CD4-positive, CD25-positive, alpha-beta regulatory T cell (primary cell): Measurements from ENCODE around the gene PRXL2B. TPM values are rescaled to one million over a fixed set of nuclear protein-coding genes. Genes with fewer than 3 reads are reported as not detected.

Experiments
- ATAC-seq, 2 donors: fragments of 150-1000 bp; cut with Tn5 transposase; one replicate each; pipeline ENCODE4 v1.10.0; 2021; ENCODE audit warnings: low read depth in 2 of 2, moderate number of reproducible peaks in 2 of 2, moderate library complexity in 1 of 2
- DNase-seq, 3 donors: peaks; one replicate each; pipeline versions ENCODE4 v3.0.0 to v3.0.0-alpha.2; 2012 to 2022; ENCODE audit warnings: mixed read lengths in 1 of 3
- H3K27ac ChIP-seq: one replicate; pipeline ENCODE4 v1.7.0; 2013; ENCODE audit warnings: mild to moderate bottlenecking, low read length; ENCODE audit not compliant: insufficient read depth, poor library complexity, severe bottlenecking
- H3K27me3 ChIP-seq: one replicate; pipeline ENCODE4 v1.7.0; 2013; ENCODE audit warnings: low read length; ENCODE audit not compliant: control insufficient read depth, insufficient read depth
- H3K36me3 ChIP-seq: one replicate; pipeline ENCODE4 v1.7.0; 2013; ENCODE audit warnings: mild to moderate bottlenecking, low read length, moderate library complexity; ENCODE audit not compliant: control insufficient read depth, insufficient read depth
- H3K4me1 ChIP-seq: 2 replicates; pipeline ENCODE4 v1.7.0; 2013; ENCODE audit warnings: mild to moderate bottlenecking, low read length; ENCODE audit not compliant: insufficient read depth, control insufficient read depth, poor library complexity, severe bottlenecking
- H3K4me3 ChIP-seq: one replicate; pipeline ENCODE4 v1.7.0; 2013; ENCODE audit warnings: low read depth, mild to moderate bottlenecking, low read length, moderate library complexity
- H3K9me3 ChIP-seq, 2 experiments: 1 replicate in 1 of 2; 2 replicates in 1 of 2; pipeline ENCODE4 v1.7.0; 2013; ENCODE audit warnings: low read length in 2 of 2, mild to moderate bottlenecking in 1 of 2, moderate library complexity in 1 of 2; ENCODE audit not compliant: control insufficient read depth in 2 of 2
- H3K27ac Mint-ChIP-seq, 3 donors: one replicate each; pipeline ENCODE4 v1.8.0; 2020 to 2022; ENCODE audit warnings: mild to moderate bottlenecking in 3 of 3, mixed read lengths in 3 of 3, moderate library complexity in 2 of 3
- H3K27me3 Mint-ChIP-seq: one replicate; pipeline ENCODE4 v1.8.0; 2022; ENCODE audit warnings: mild to moderate bottlenecking, mixed read lengths
- H3K36me3 Mint-ChIP-seq: one replicate; pipeline ENCODE4 v1.8.0; 2020; ENCODE audit warnings: mixed read lengths
- H3K4me1 Mint-ChIP-seq, 4 donors: one replicate each; pipeline ENCODE4 v1.8.0; 2020 to 2022; ENCODE audit warnings: mixed read lengths in 4 of 4, mild to moderate bottlenecking in 1 of 4
- H3K4me3 Mint-ChIP-seq, 4 donors: one replicate each; pipeline ENCODE4 v1.8.0; 2020 to 2022; ENCODE audit warnings: mild to moderate bottlenecking in 4 of 4, mixed read lengths in 4 of 4, moderate library complexity in 3 of 4
- H3K9me3 Mint-ChIP-seq, 7 donors: one replicate each; pipeline ENCODE4 v1.8.0; 2020 to 2022; ENCODE audit warnings: mixed read lengths in 7 of 7, mild to moderate bottlenecking in 3 of 7, moderate library complexity in 2 of 7
- polyA plus RNA-seq, 4 donors: library from polyadenylated mRNA; unstranded; fragments of 300-500 nt; fragmentation: Illumina TruSeq; gene quantifications; one replicate each; pipeline ENCODE4 v1.2.3, GENCODE V29; 2021
- total RNA-seq: library from RNA; stranded (reverse); gene quantifications from one replicate; pipeline ENCODE4 v1.2.3, GENCODE V29; 2022

Gene PRXL2B
- total and polyA plus RNA-seq, 5 donors from 2014 or later, result 24.5 to 31.1 (median 27.1) TPM

- ATAC-seq (no peak), DNase-seq (no peak)
- Mint-ChIP-seq H3K36me3 (no peaks in the 10 kb centered on the region), H3K4me3 (peak overlapping the region in 1 of 4 donors; percentile 82), H3K9me3 (peaks cover 0 to 5% (median 1%) of the 10 kb centered on the region in 7 donors), H3K4me1 (peaks cover 0 to 16% (median 4%) of the 10 kb centered on the region in 4 donors), H3K27me3 (no peaks in the 10 kb centered on the region), H3K27ac (peak overlapping the region in 1 of 3 donors; percentile 66)
- Histone ChIP-seq H3K9me3 (no peaks in the 10 kb centered on the region), H3K36me3 (no peaks in the 10 kb centered on the region), H3K27me3 (no peaks in the 10 kb centered on the region), H3K27ac (no peak overlapping the region), H3K4me3 (no peak overlapping the region), H3K4me1 (peaks cover 22% of the 10 kb centered on the region)
These were observed 53.3 kb downstream of the PRXL2B start for GRCh38 chr1:2639607-2640521.

GRCh38 chr1:2640626-2641025, 54.0 kb downstream of the PRXL2B start:
- DNase-seq, result no peak
- no peak for ATAC-seq
- Mint-ChIP-seq H3K27ac (no peak overlapping the region), H3K27me3 (no peaks in the 10 kb centered on the region), H3K4me1 (peaks cover 0 to 16% (median 4%) of the 10 kb centered on the region in 4 donors), H3K36me3 (no peaks in the 10 kb centered on the region), H3K4me3 (no peak overlapping the region), H3K9me3 (peaks cover 0 to 5% (median 1%) of the 10 kb centered on the region in 7 donors)
- H3K27ac ChIP-seq, result no peak overlapping the region
- H3K27me3 ChIP-seq, result no peaks in the 10 kb centered on the region
- no peak overlapping the region for H3K4me3 ChIP-seq
- H3K36me3 ChIP-seq, result no peaks in the 10 kb centered on the region
- no peaks in the 10 kb centered on the region for H3K9me3 ChIP-seq
- peaks cover 22% of the 10 kb centered on the region for H3K4me1 ChIP-seq

Other genes starting within 250 kb of the PRXL2B start
- gene MORN1, start 195.2 kb upstream of the PRXL2B start, total RNA-seq, result 7.3 TPM
- 1 to 10 TPM; 1.3 to 3.2 (median 2.1) TPM for gene MORN1, start 195.2 kb upstream of the PRXL2B start, polyA plus RNA-seq
- gene RER1, start 194.9 kb upstream of the PRXL2B start, total RNA-seq, result 91.3 TPM
- gene RER1, start 194.9 kb upstream of the PRXL2B start, polyA plus RNA-seq, result 100 to 1,000 TPM; 156 to 184 (median 173) TPM
- gene PEX10, start 174.2 kb upstream of the PRXL2B start, total RNA-seq, result 7.6 TPM
- gene PEX10, start 174.2 kb upstream of the PRXL2B start, polyA plus RNA-seq, result 1 to 10 TPM; 6.3 to 9.7 (median 8.4) TPM
- gene PLCH2, start 110.5 kb upstream of the PRXL2B start, total RNA-seq, result 43.4 TPM
- gene PLCH2, start 110.5 kb upstream of the PRXL2B start, polyA plus RNA-seq, result 1 to 10 TPM in 3 of 4 donors, under 1 TPM in 1; 0.35 to 2.8 (median 1.1) TPM
- 66.6 TPM for gene PANK4, start 60.2 kb upstream of the PRXL2B start, total RNA-seq
- 10 to 100 TPM; 16.8 to 23.7 (median 17.3) TPM for gene PANK4, start 60.2 kb upstream of the PRXL2B start, polyA plus RNA-seq
- not detected for gene HES5, start 56.5 kb upstream of the PRXL2B start, total RNA-seq
- gene HES5, start 56.5 kb upstream of the PRXL2B start, polyA plus RNA-seq, result not detected
- gene TNFRSF14, start 30.4 kb upstream of the PRXL2B start, total RNA-seq, result 235 TPM
- 10 to 100 TPM; 57.3 to 75.8 (median 73.8) TPM for gene TNFRSF14, start 30.4 kb upstream of the PRXL2B start, polyA plus RNA-seq
- gene MMEL1, start 46.2 kb downstream of the PRXL2B start, total RNA-seq, result 0.79 TPM
- gene MMEL1, start 46.2 kb downstream of the PRXL2B start, polyA plus RNA-seq, result 10 to 100 TPM; 11.7 to 18.1 (median 15.4) TPM
- gene TTC34, start 214.9 kb downstream of the PRXL2B start, total RNA-seq, result 1.1 TPM
- under 1 TPM; 0.05 to 0.17 (median 0.09) TPM for gene TTC34, start 214.9 kb downstream of the PRXL2B start, polyA plus RNA-seq